Renal cortical epithelial cell (primary cell): Measurements from ENCODE around the gene KIF7. TPM values are rescaled to one million over a fixed set of nuclear protein-coding genes. Genes with fewer than 3 reads are reported as not detected.

Experiments used
- DNase-seq: peaks from one replicate; pipeline ENCODE4 v3.0.0-alpha.2; 2011; ENCODE audit warnings: low read depth
- total RNA-seq: library from RNA; depleted of rRNA; stranded (reverse); fragments of >200 nt; gene quantifications from 2 replicates; pipeline ENCODE4 v1.2.3, GENCODE V29; 2014

Gene KIF7
- total RNA-seq, 1 donor from 2014 or later: 4.1 TPM

GRCh38 chr15:89649013-89649625, 6.1 kb downstream of the KIF7 start:
- no peak for DNase-seq

GRCh38 chr15:89648106-89649012, 6.9 kb downstream of the KIF7 start:
- no peak for DNase-seq

- DNase-seq: peak; percentile 9
Measured at GRCh38 chr15:89647191-89647851, 7.9 kb downstream of the KIF7 start.

GRCh38 chr15:89646416-89647141, 8.7 kb downstream of the KIF7 start:
- DNase-seq: no peak

- no peak for DNase-seq
Measured at GRCh38 chr15:89645680-89646079, 9.6 kb downstream of the KIF7 start.

GRCh38 chr15:89642106-89642505, 13.2 kb downstream of the KIF7 start:
- DNase-seq: no peak

- DNase-seq: no peak
Measured at GRCh38 chr15:89641053-89641452, 14.2 kb downstream of the KIF7 start.

GRCh38 chr15:89640245-89640644, 15.0 kb downstream of the KIF7 start:
- no peak for DNase-seq

- DNase-seq: no peak
Measured at GRCh38 chr15:89633585-89633984, 21.7 kb downstream of the KIF7 start.

- no peak for DNase-seq
Measured at GRCh38 chr15:89632563-89633430, 22.5 kb downstream of the KIF7 start.

- DNase-seq: no peak
Measured at GRCh38 chr15:89631902-89632264, 23.4 kb downstream of the KIF7 start.

GRCh38 chr15:89630974-89631901, 24.0 kb downstream of the KIF7 start:
- no peak for DNase-seq

GRCh38 chr15:89630260-89630659, 25.0 kb downstream of the KIF7 start:
- DNase-seq: no peak

- DNase-seq: no peak
Measured at GRCh38 chr15:89629829-89630228, 25.4 kb downstream of the KIF7 start.

- DNase-seq: no peak
Measured at GRCh38 chr15:89628806-89629715, 26.2 kb downstream of the KIF7 start.

- DNase-seq: no peak
Measured at GRCh38 chr15:89628301-89628700, 27.0 kb downstream of the KIF7 start.

- no peak for DNase-seq
Measured at GRCh38 chr15:89627256-89627970, 27.9 kb downstream of the KIF7 start.

GRCh38 chr15:89625716-89626115, 29.6 kb downstream of the KIF7 start:
- no peak for DNase-seq
